Upper lobe of left lung (tissue), 6 donors: ENCODE data around the gene SMAD2. TPM values are rescaled to one million over a fixed set of nuclear protein-coding genes. Genes with fewer than 3 reads are reported as not detected.

Source experiments
- ATAC-seq, 2 donors: fragments of 200-7000 bp; cut with Tn5 transposase; one replicate each; pipeline ENCODE4 v1.9.1; 2022; ENCODE audit warnings: mild to moderate bottlenecking in 2 of 2, moderate library complexity in 2 of 2; ENCODE audit not compliant: low FRiP score in 2 of 2
- DNase-seq, 2 donors: peaks; one replicate each; pipeline ENCODE4 v3.0.0-alpha.2; 2019 to 2020
- H3K27ac ChIP-seq, 4 donors: fragments of 200-600 bp; sonication (generic); one replicate each; pipeline ENCODE4 v1.5.1; 2016 to 2019
- H3K27me3 ChIP-seq, 4 donors: fragments of 200-600 bp; sonication (generic); one replicate each; pipeline ENCODE4 v1.5.1; 2017 to 2019
- H3K36me3 ChIP-seq, 4 donors: fragments of 200-600 bp; sonication (generic); one replicate each; pipeline ENCODE4 v1.5.1; 2016 to 2019
- H3K4me1 ChIP-seq, 4 donors: fragments of 200-600 bp; sonication (generic); one replicate each; pipeline ENCODE4 v1.5.1; 2018 to 2019
- H3K4me3 ChIP-seq, 4 donors: fragments of 200-600 bp; sonication (generic); one replicate each; pipeline ENCODE4 v1.5.1; 2017 to 2019; ENCODE audit warnings: mild to moderate bottlenecking in 2 of 4, moderate library complexity in 1 of 4
- H3K9me3 ChIP-seq, 4 donors: fragments of 200-600 bp; sonication (generic); one replicate each; pipeline ENCODE4 v1.5.1; 2018 to 2019
- EP300 ChIP-seq, 4 donors: sonication (generic); formaldehyde crosslinking; IDR thresholded peaks; one replicate each; pipeline ENCODE4 v1.5.1; 2017; ENCODE audit warnings: antibody characterized with exemption in 4 of 4, control low read depth in 2 of 4
- POLR2A ChIP-seq, 4 donors: fragments of 450-650 bp; IDR thresholded peaks; one replicate each; pipeline ENCODE4 v1.5.1; 2016 to 2017; ENCODE audit warnings: antibody characterized with exemption in 4 of 4, mild to moderate bottlenecking in 2 of 4
- POLR2AphosphoS5 ChIP-seq, 2 donors: sonication (generic); formaldehyde crosslinking; IDR thresholded peaks; one replicate each; pipeline ENCODE4 v1.5.1; 2017; ENCODE audit warnings: antibody characterized with exemption in 2 of 2
- WGBS, 2 donors: methylation state at CpG; one replicate each; pipeline ENCODE4 v1.1.5; 2017 to 2018; 5-methylcytosine and 5-hydroxymethylcytosine counted together
- total RNA-seq, 6 donors: library from RNA; depleted of rRNA in 4 of 6; stranded (reverse); fragments of >200 nt in 4 of 6; gene quantifications; one replicate each; pipeline versions ENCODE4 v1.1.0 to v1.2.1, GENCODE V29; 2016 to 2021
- TF ChIP-seq, protein P1 (sequence below), 6 experiments: fragments of 450-650 bp in 4 of 6; fragments of 200-600 bp in 2 of 6; sonication (generic) in 2 of 6; IDR thresholded peaks; one replicate each; pipeline ENCODE4 v1.5.1; 2016 to 2019; ENCODE audit warnings: antibody characterized with exemption in 6 of 6
- donor health status: DM: no; HTN: no; CAD: no; lungs with moderate emphysema.
- donor health status: DM: no; HTN: yes; CAD: no; lungs with severe emphysema.

SMAD2 gene
- total RNA-seq, 6 donors from 2014 or later, result 52.1 to 151 (median 97.8) TPM

DNA sequence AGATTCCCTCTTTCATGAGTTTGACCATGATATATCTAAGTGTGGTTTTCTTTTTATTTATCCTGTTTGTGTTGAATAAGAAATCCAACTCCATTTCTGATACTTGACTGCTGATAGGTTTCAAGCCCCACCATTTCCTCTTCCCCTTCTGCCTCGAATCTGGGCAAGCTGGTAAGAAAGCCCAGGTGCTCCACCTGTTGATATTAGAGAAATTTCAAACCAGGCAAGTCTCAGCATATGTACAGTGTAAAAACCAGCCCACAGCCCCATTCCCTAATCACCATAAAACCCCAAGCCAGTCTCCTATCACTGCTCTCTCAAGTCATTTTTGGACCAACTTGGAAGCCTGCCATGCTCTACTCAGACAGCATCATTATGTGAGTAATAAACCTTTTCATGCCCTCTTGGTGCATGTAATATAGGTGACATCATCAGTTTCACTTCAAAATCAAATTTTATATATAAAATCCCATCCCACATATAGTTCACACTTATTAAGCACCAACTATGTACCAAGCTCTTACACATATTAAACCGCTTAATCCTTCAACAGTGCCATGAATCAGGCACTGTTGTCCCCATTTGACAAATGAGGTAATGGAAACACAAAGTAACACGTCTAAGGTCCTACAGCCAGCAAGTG, 46.6 kb downstream of the SMAD2 start:
- Histone ChIP-seq H3K4me3 (no peak overlapping the region), H3K36me3 (peaks cover 0 to 27% (median 3%) of the 10 kb centered on the region in 4 donors), H3K9me3 (no peaks in the 10 kb centered on the region), H3K27ac (no peak overlapping the region), H3K27me3 (no peaks in the 10 kb centered on the region), H3K4me1 (no peaks in the 10 kb centered on the region)
- ATAC-seq (no peak), DNase-seq (no peak)
- TF ChIP-seq, protein P1, sequence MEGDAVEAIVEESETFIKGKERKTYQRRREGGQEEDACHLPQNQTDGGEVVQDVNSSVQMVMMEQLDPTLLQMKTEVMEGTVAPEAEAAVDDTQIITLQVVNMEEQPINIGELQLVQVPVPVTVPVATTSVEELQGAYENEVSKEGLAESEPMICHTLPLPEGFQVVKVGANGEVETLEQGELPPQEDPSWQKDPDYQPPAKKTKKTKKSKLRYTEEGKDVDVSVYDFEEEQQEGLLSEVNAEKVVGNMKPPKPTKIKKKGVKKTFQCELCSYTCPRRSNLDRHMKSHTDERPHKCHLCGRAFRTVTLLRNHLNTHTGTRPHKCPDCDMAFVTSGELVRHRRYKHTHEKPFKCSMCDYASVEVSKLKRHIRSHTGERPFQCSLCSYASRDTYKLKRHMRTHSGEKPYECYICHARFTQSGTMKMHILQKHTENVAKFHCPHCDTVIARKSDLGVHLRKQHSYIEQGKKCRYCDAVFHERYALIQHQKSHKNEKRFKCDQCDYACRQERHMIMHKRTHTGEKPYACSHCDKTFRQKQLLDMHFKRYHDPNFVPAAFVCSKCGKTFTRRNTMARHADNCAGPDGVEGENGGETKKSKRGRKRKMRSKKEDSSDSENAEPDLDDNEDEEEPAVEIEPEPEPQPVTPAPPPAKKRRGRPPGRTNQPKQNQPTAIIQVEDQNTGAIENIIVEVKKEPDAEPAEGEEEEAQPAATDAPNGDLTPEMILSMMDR (IDR thresholded peaks at IDR 0.05), result no peak
- TF ChIP-seq POLR2AphosphoS5 (IDR thresholded peaks at IDR 0.05), result no peak
- 65 to 69% methylated on average over 3 of the region's 3 CpGs for WGBS, 2 donors

DNA sequence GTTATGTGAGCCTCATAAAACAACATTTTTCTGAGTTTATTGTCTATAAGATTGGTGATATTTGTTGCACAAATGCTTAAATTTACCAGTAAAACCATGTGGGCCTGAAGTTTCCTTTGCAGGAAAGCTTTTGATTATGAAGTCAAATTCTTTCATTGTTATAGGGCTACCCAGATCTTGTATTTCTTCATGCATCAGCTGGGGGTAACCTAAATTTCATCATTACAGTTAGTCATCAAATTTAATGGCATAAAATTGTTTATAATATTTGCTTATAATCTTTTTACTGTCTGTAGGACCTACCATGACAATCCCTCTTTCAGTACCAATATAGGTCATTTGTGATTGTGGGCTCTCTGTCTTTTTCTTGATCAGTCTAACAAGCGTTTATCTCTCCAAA, 47.8 kb downstream of the SMAD2 start:
- 100% methylated on average over 1 of the region's 1 CpG for WGBS, 2 donors
- Histone ChIP-seq H3K4me3 (no peak overlapping the region), H3K36me3 (peaks cover 0 to 15% (median 3%) of the 10 kb centered on the region in 4 donors), H3K9me3 (no peaks in the 10 kb centered on the region), H3K27me3 (no peaks in the 10 kb centered on the region), H3K4me1 (no peaks in the 10 kb centered on the region), H3K27ac (no peak overlapping the region)
- no peak for TF ChIP-seq EP300 (IDR thresholded peaks at IDR 0.05)
- no peak for TF ChIP-seq POLR2A (IDR thresholded peaks at IDR 0.05)
- no peak for TF ChIP-seq POLR2AphosphoS5 (IDR thresholded peaks at IDR 0.05)
- TF ChIP-seq, protein P1 (IDR thresholded peaks at IDR 0.05), result no peak
- DNase-seq (no peak), ATAC-seq (no peak)

DNA sequence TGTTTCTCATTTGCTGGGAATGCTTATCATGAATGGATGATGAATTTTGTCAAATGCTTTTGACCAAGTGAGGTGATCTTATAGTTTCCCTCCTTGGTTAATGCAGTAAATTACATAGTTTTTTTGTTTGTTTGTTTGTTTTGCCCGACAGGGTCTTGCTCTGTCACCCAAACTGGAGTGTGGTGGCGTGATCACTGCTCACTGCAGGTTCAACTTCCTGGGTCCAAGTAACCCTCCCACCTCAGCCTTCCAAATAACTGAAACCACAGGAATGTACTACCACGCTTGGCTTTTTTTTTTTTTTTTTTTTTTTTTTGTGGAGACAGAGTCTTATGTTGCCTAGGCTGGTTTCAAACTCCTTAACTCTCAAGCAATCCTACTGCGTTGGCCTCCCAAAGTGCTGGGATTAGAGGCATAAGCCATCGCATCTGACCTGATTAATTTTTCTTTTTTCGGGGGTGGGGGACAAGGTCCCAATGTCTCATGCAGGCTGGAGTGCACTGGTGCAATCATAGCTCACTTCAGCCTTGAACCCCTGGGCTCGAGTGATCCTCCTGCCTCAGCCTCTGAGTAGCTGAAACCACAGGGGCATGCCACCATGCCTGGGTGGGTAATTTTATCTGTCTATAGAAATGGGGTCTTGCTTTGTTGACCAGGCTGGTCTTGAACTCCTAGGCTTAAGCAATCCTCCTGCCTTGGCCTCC, 48.6 kb downstream of the SMAD2 start:
- peak in 1 of 2 donors; percentile 54 for DNase-seq
- no peak for TF ChIP-seq POLR2A (IDR thresholded peaks at IDR 0.05)
- TF ChIP-seq, protein P1 (IDR thresholded peaks at IDR 0.05), result no peak
- no peak for TF ChIP-seq POLR2AphosphoS5 (IDR thresholded peaks at IDR 0.05)
- TF ChIP-seq EP300 (IDR thresholded peaks at IDR 0.05), result no peak
- 71 to 87% methylated on average over 7 of the region's 7 CpGs for WGBS, 2 donors
- H3K27ac ChIP-seq, result peak overlapping the region in 1 of 4 donors; percentile 56
- ATAC-seq, result peak in 1 of 2 donors; percentile 66
- H3K4me3 ChIP-seq, result no peak overlapping the region
- peaks cover 0 to 14% (median 3%) of the 10 kb centered on the region in 4 donors for H3K36me3 ChIP-seq
- H3K27me3 ChIP-seq, result no peaks in the 10 kb centered on the region
- no peaks in the 10 kb centered on the region for H3K9me3 ChIP-seq
- no peaks in the 10 kb centered on the region for H3K4me1 ChIP-seq

DNA sequence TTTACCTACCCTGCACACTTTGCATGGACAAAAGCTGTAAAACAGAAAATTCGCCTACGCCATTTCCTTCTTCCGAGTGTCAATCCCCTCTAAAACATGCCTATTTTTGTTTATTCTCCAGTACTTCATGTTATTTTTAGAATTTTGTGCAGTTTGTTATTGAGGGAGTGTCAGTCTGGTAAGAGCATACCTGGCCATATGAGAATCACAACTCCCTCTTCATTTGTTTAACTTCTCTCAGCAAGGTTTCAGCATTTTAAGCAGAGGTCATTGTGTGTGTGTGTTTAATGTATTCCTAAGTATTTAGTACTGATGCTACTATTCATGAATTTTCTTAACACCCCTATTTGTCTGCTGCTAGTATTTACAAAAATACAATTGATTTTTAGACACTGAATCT, 49.4 kb downstream of the SMAD2 start:
- H3K27me3 ChIP-seq, result no peaks in the 10 kb centered on the region
- H3K9me3 ChIP-seq, result no peaks in the 10 kb centered on the region
- DNase-seq (no peak), ATAC-seq (no peak)
- no peak overlapping the region for H3K4me3 ChIP-seq
- WGBS, 2 donors, result 36 to 82% methylated on average over 2 to 3 of the region's 3 CpGs
- peak overlapping the region in 3 of 4 donors; percentile 7 to 22 (median 10) for H3K27ac ChIP-seq
- peaks cover 0 to 14% (median 3%) of the 10 kb centered on the region in 4 donors for H3K36me3 ChIP-seq
- no peak for TF ChIP-seq POLR2A (IDR thresholded peaks at IDR 0.05)
- no peak for TF ChIP-seq EP300 (IDR thresholded peaks at IDR 0.05)
- TF ChIP-seq, protein P1 (IDR thresholded peaks at IDR 0.05), result no peak
- no peak for TF ChIP-seq POLR2AphosphoS5 (IDR thresholded peaks at IDR 0.05)
- H3K4me1 ChIP-seq, result no peaks in the 10 kb centered on the region
